IMR-90 (cell line): ENCODE results near the gene APBB1IP. TPM values are rescaled to one million over a fixed set of nuclear protein-coding genes. Genes with fewer than 3 reads are reported as not detected.

Source experiments
- ATAC-seq: fragments of 200-7000 bp; cut with Tn5 transposase; 2 replicates; pipeline ENCODE4 v1.9.1; 2020; ENCODE audit warnings: low read depth, mild to moderate bottlenecking, moderate library complexity
- BruUV-seq: library from RNA; stranded (reverse); fragments of 400-500 nt; replicated peaks from 2 replicates; lab custom pipeline; 2021; lab: Mats Ljungman, UMichigan
- CTCF ChIA-PET: fragments of 300-600 bp; formaldehyde crosslinking; extraction: SDS; loops from one replicate; lab custom pipeline; 2021; ENCODE audit warnings: antibody characterized with exemption; lab: Yijun Ruan, JAX
- POLR2A ChIA-PET: fragments of 300-600 bp; sonication (Branson Sonifier 250); formaldehyde crosslinking; loops from one replicate; lab custom pipeline; 2022; ENCODE audit warnings: antibody characterized with exemption; ENCODE audit not compliant: unreplicated experiment; lab: Charles Lee
- DNase-seq: peaks from one replicate; pipeline ENCODE4 v3.0.0; 2013
- H2AFZ ChIP-seq: replicated peaks from 2 replicates; pipeline ENCODE3; 2013; ENCODE audit warnings: low read length, mild to moderate bottlenecking; ENCODE audit not compliant: poor library complexity
- H2AK5ac ChIP-seq: 2 replicates; pipeline ENCODE4 v1.6.1; 2013; ENCODE audit warnings: low read depth, low read length, inconsistent platforms
- H2AK9ac ChIP-seq: replicated peaks from 2 replicates; pipeline ENCODE3; 2013; ENCODE audit warnings: mild to moderate bottlenecking, low read depth, low read length, moderate library complexity; ENCODE audit not compliant: poor library complexity
- H2BK120ac ChIP-seq: 2 replicates; pipeline ENCODE4 v1.6.1; 2013; ENCODE audit warnings: low read depth, low read length, inconsistent platforms
- H2BK15ac ChIP-seq: 3 replicates; pipeline ENCODE4 v1.6.1; 2013; ENCODE audit warnings: low read depth, low read length, inconsistent platforms
- H2BK20ac ChIP-seq: 2 replicates; pipeline ENCODE4 v1.6.1; 2013; ENCODE audit warnings: low read depth, mild to moderate bottlenecking, inconsistent platforms, low read length, moderate library complexity
- H2BK5ac ChIP-seq: 2 replicates; pipeline ENCODE4 v1.6.1; 2013; ENCODE audit warnings: mild to moderate bottlenecking, low read depth, low read length, inconsistent platforms; ENCODE audit not compliant: poor library complexity, severe bottlenecking
- H3K14ac ChIP-seq: replicated peaks from 2 replicates; pipeline ENCODE4 v1.6.1; 2013; ENCODE audit warnings: low read depth, low read length, inconsistent platforms
- H3K18ac ChIP-seq: 2 replicates; pipeline ENCODE4 v1.6.1; 2013; ENCODE audit warnings: low read depth, low read length, control low read depth
- H3K23ac ChIP-seq: 2 replicates; pipeline ENCODE4 v1.6.1; 2013; ENCODE audit warnings: low read depth, low read length, inconsistent platforms
- H3K27ac ChIP-seq: 2 replicates; pipeline ENCODE4 v1.5.1; 2013; ENCODE audit warnings: mild to moderate bottlenecking, control low read depth, low read length; ENCODE audit not compliant: insufficient read depth
- H3K27me3 ChIP-seq: 2 replicates; pipeline ENCODE4 v1.6.1; 2013; ENCODE audit warnings: low read length; ENCODE audit not compliant: control insufficient read depth, insufficient read depth
- H3K36me3 ChIP-seq: 2 replicates; pipeline ENCODE4 v1.6.1; 2013; ENCODE audit warnings: low read length, mixed read lengths; ENCODE audit not compliant: control insufficient read depth, insufficient read depth
- H3K4ac ChIP-seq: 2 replicates; pipeline ENCODE4 v1.6.1; 2013; ENCODE audit warnings: low read depth, low read length, inconsistent platforms
- H3K4me1 ChIP-seq: 2 replicates; pipeline ENCODE4 v1.6.1; 2013; ENCODE audit warnings: low read length, mixed read lengths; ENCODE audit not compliant: control insufficient read depth, insufficient read depth
- H3K4me2 ChIP-seq: 2 replicates; pipeline ENCODE4 v1.6.1; 2013; ENCODE audit warnings: low read depth, mild to moderate bottlenecking, control low read depth, low read length, moderate library complexity
- H3K4me3 ChIP-seq: 2 replicates; pipeline ENCODE4 v1.5.1; 2013; ENCODE audit warnings: low read depth, mild to moderate bottlenecking, control low read depth, low read length, moderate library complexity; ENCODE audit not compliant: insufficient read depth
- H3K56ac ChIP-seq: 2 replicates; pipeline ENCODE4 v1.6.1; 2013; ENCODE audit warnings: low read length, inconsistent platforms; ENCODE audit not compliant: insufficient read depth; ENCODE audit errors: extremely low read depth
- H3K79me1 ChIP-seq, 2 experiments: 2 replicates each; pipeline ENCODE4 v1.6.1; 2013; ENCODE audit warnings: low read length in 2 of 2, inconsistent platforms in 1 of 2, low read depth in 1 of 2
- H3K9ac ChIP-seq: 2 replicates; pipeline ENCODE4 v1.6.1; 2013; ENCODE audit warnings: low read depth, low read length, control low read depth
- H3K9me1 ChIP-seq: 2 replicates; pipeline ENCODE4 v1.6.1; 2013; ENCODE audit warnings: low read length, inconsistent platforms; ENCODE audit not compliant: insufficient read depth
- H3K9me3 ChIP-seq: 2 replicates; pipeline ENCODE4 v1.6.1; 2013; ENCODE audit warnings: low read length; ENCODE audit not compliant: control insufficient read depth, insufficient read depth
- H4K20me1 ChIP-seq: 2 replicates; pipeline ENCODE4 v1.6.1; 2013; ENCODE audit warnings: low read length, inconsistent platforms; ENCODE audit not compliant: insufficient read depth
- H4K5ac ChIP-seq: 2 replicates; pipeline ENCODE4 v1.6.1; 2013; ENCODE audit warnings: mild to moderate bottlenecking, low read depth, low read length, control low read depth
- H4K8ac ChIP-seq, 2 experiments: 2 replicates each; pipeline ENCODE4 v1.6.1; 2013; ENCODE audit warnings: low read depth in 2 of 2, low read length in 2 of 2, control low read depth in 1 of 2, inconsistent platforms in 1 of 2
- H4K91ac ChIP-seq: 2 replicates; pipeline ENCODE4 v1.6.1; 2013; ENCODE audit warnings: low read depth, low read length, inconsistent platforms; ENCODE audit not compliant: insufficient read depth
- CEBPB ChIP-seq: IDR thresholded peaks from 2 replicates; pipeline ENCODE4 v1.6.1; 2012; ENCODE audit warnings: low read depth, low read length, improper control_type of control experiment
- ELK1 ChIP-seq: fragments of 150-350 bp; IDR thresholded peaks from 2 replicates; pipeline ENCODE4 v1.6.1; 2016; ENCODE audit warnings: low read depth, mild to moderate bottlenecking, low read length, moderate library complexity, borderline replicate concordance
- RCOR1 ChIP-seq: IDR thresholded peaks from 2 replicates; pipeline ENCODE4 v1.6.1; 2012; ENCODE audit warnings: mild to moderate bottlenecking, low read length, improper control_type of control experiment; ENCODE audit not compliant: insufficient replicate concordance
- SMC3 ChIP-seq: fragments of 150-350 bp; IDR thresholded peaks from 2 replicates; pipeline ENCODE4 v1.6.1; 2016; ENCODE audit warnings: low read depth, mild to moderate bottlenecking, antibody characterized with exemption, low read length, moderate library complexity
- WGBS, 2 experiments: methylation state at CpG; one replicate each; pipeline versions ENCODE4 v1.1.5 to v1.1.7; 2013; ENCODE audit warnings: missing lambda C conversion rate in 2 of 2; ENCODE audit not compliant: insufficient read length in 1 of 2; ENCODE audit errors: extremely low coverage in 2 of 2; 5-methylcytosine and 5-hydroxymethylcytosine counted together
- dilution Hi-C: fragments of 300-500 bp; cut with HindIII; formaldehyde crosslinking; loops from one replicate; pipeline ENCODE4 v1.14.3; 2018; ENCODE audit warnings: low sequenced_read_pairs; ENCODE audit not compliant: unreplicated experiment
- in situ Hi-C: fragments of 300-500 bp; cut with MboI; formaldehyde crosslinking; loops from 3 replicates; pipeline ENCODE4 v1.14.3; 2019; ENCODE audit warnings: low sequenced_read_pairs, inconsistent platforms, mixed read lengths
- intact Hi-C: fragments of 100-400 bp; cut with micrococcal nuclease; formaldehyde crosslinking; loops from 2 replicates; pipeline ENCODE4 v1.10.0; 2022
- polyA plus RNA-seq, 3 experiments: library from polyadenylated mRNA; depleted of rRNA; stranded (reverse); fragments of >200 nt; gene quantifications; 2 replicates each; pipeline ENCODE4 v1.2.3, GENCODE V29; 2012; ENCODE audit warnings: low replicate concordance in 1 of 3
- total RNA-seq: library from RNA; depleted of rRNA; stranded (reverse); fragments of >200 nt; gene quantifications from 2 replicates; pipeline ENCODE4 v1.2.3, GENCODE V29; 2012

Gene APBB1IP
- total and polyA plus RNA-seq, 2 of the 4 experiments (the other 2 are of a cell fraction): not detected

DNA sequence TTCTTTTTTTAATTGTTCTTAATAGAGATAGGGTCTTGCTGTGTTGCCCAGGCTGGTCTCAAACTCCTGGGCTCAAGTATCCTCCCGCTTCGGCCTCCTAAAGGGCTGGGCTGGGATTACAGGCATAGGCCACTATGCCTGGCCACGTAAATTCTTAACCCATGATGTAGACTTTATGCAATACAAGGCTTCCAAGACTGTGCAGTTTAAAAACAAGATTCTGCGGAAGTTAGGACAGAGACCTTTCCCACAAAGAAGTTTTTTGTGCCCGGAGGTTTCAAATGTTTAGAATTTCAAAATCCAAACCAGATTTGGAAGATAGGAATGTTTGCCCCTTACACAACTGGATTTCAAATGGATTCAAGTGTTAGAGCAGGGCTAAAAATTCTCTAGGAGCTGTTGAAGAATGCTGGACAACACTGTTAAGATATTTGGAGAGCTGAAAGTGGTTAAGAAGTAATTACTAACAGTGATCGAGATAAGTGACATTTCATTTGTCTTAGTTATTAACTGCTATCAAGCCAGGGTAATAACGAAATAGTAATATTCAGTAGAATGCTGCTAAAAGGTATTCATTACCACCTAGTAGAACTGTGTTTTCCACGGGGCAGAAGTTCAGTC is 7.4 kb downstream of the APBB1IP start:
- BruUV-seq: no TSS peak
- Histone ChIP-seq H3K27ac (no peak overlapping the region), H4K5ac (no peak overlapping the region), H3K4me3 (no peak overlapping the region), H3K4me2 (no peak overlapping the region), H3K27me3 (no peaks in the 10 kb centered on the region), H4K8ac (no peak overlapping the region), H3K9me3 (peaks cover 11% of the 10 kb centered on the region; the same call in 1 of the 2 replicates), H3K4me1 (no peaks in the 10 kb centered on the region), H4K91ac (no peak overlapping the region), H3K4ac (no peak overlapping the region), H3K9ac (no peak overlapping the region), H2AFZ (no peak overlapping the region), H3K23ac (no peak overlapping the region), H2BK15ac (no peak overlapping the region), H3K14ac (no peak overlapping the region), H4K20me1 (no peaks in the 10 kb centered on the region), H3K36me3 (no peaks in the 10 kb centered on the region), H2BK5ac (no peak overlapping the region), H3K18ac (no peak overlapping the region), H2AK9ac (no peak overlapping the region), H3K9me1 (no peaks in the 10 kb centered on the region), H3K56ac (no peak overlapping the region), H3K79me1 (no peaks in the 10 kb centered on the region), H2BK120ac (no peak overlapping the region), H2BK20ac (no peak overlapping the region), H2AK5ac (no peak overlapping the region)
- POLR2A ChIA-PET: no interaction called here
- dilution Hi-C loops (no loop called here), intact Hi-C loops (no loop called here), in situ Hi-C loops (no loop called here)
- no CpG with 5 or more reads among the region's 8 CpGs for WGBS, 2 experiments
- DNase-seq (no peak), ATAC-seq (no peak)
- CTCF ChIA-PET: no interaction called here
- TF ChIP-seq CEBPB: no peak
- TF ChIP-seq RCOR1: no peak
- TF ChIP-seq ELK1: no peak
- TF ChIP-seq SMC3: no peak
